WTC11 (cell line): ENCODE data around the gene NUDT15.

Experiments used
- JUN ChIP-seq: sonication (generic); formaldehyde crosslinking; IDR thresholded peaks from 2 replicates; pipeline ENCODE4 v1.8.0; 2023; ENCODE audit warnings: mild to moderate bottlenecking, missing genetic modification reagents
- MXD4 ChIP-seq: fragments of 250-450 bp; sonication (Bioruptor Pico); IDR thresholded peaks from 2 replicates; pipeline ENCODE4 v1.8.0; 2021; ENCODE audit warnings: mild to moderate bottlenecking, moderate library complexity, borderline replicate concordance
- TCF7 ChIP-seq: sonication (generic); formaldehyde crosslinking; IDR thresholded peaks from 2 replicates; pipeline ENCODE4 v1.8.0; 2022; ENCODE audit warnings: mild to moderate bottlenecking, low read depth, missing genetic modification reagents, moderate library complexity
- TF ChIP-seq, protein P1 (sequence below): fragments of 200-600 bp; IDR thresholded peaks from 2 replicates; pipeline ENCODE4 v1.8.0; 2022; ENCODE audit warnings: antibody characterized with exemption
- TF ChIP-seq, protein P2 (sequence below): sonication (generic); formaldehyde crosslinking; IDR thresholded peaks from 2 replicates; pipeline ENCODE4 v1.8.1; 2023; ENCODE audit warnings: mild to moderate bottlenecking, missing genetic modification reagents, moderate library complexity
- TF ChIP-seq, protein P3 (sequence below): sonication (generic); formaldehyde crosslinking; IDR thresholded peaks from 2 replicates; pipeline ENCODE4 v1.8.1; 2023; ENCODE audit warnings: mild to moderate bottlenecking, missing genetic modification reagents

DNA sequence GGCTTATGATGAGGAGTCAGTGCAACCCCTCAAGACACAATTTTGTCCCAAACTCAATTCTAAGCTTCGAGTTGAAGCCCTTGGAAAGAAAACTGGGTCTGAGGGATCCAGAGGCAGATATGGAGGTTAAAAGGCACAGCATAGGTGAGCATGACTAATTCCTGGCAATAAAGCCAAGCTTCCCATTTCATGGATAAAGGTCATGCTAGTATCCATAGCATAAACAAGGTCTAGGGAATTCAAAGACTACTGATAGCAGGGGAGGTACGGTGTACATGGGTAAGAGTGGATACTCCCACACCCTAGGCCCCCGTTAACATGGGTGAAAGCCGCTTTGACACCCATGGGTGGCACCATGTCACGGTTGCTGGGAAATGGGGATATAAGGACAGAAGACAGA, 33.4 kb downstream of the NUDT15 start:
- TF ChIP-seq, protein P1, sequence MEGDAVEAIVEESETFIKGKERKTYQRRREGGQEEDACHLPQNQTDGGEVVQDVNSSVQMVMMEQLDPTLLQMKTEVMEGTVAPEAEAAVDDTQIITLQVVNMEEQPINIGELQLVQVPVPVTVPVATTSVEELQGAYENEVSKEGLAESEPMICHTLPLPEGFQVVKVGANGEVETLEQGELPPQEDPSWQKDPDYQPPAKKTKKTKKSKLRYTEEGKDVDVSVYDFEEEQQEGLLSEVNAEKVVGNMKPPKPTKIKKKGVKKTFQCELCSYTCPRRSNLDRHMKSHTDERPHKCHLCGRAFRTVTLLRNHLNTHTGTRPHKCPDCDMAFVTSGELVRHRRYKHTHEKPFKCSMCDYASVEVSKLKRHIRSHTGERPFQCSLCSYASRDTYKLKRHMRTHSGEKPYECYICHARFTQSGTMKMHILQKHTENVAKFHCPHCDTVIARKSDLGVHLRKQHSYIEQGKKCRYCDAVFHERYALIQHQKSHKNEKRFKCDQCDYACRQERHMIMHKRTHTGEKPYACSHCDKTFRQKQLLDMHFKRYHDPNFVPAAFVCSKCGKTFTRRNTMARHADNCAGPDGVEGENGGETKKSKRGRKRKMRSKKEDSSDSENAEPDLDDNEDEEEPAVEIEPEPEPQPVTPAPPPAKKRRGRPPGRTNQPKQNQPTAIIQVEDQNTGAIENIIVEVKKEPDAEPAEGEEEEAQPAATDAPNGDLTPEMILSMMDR, result no peak
- TF ChIP-seq MXD4 (no peak), TCF7 (no peak), JUN (CRISPR knock-in tag) (no peak)
- TF ChIP-seq, protein P2, sequence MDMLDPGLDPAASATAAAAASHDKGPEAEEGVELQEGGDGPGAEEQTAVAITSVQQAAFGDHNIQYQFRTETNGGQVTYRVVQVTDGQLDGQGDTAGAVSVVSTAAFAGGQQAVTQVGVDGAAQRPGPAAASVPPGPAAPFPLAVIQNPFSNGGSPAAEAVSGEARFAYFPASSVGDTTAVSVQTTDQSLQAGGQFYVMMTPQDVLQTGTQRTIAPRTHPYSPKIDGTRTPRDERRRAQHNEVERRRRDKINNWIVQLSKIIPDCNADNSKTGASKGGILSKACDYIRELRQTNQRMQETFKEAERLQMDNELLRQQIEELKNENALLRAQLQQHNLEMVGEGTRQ (CRISPR knock-in tag), result no peak
- TF ChIP-seq, protein P3, sequence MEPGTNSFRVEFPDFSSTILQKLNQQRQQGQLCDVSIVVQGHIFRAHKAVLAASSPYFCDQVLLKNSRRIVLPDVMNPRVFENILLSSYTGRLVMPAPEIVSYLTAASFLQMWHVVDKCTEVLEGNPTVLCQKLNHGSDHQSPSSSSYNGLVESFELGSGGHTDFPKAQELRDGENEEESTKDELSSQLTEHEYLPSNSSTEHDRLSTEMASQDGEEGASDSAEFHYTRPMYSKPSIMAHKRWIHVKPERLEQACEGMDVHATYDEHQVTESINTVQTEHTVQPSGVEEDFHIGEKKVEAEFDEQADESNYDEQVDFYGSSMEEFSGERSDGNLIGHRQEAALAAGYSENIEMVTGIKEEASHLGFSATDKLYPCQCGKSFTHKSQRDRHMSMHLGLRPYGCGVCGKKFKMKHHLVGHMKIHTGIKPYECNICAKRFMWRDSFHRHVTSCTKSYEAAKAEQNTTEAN (CRISPR knock-in tag), result no peak
